22Rv1 (cell line): ENCODE results near the gene PTPRC.

ENCODE experiments used
- ZFX ChIP-seq: fragments of 450-650 bp; IDR thresholded peaks from 2 replicates; pipeline ENCODE4 v1.6.1; 2017; ENCODE audit warnings: antibody characterized with exemption, borderline replicate concordance
- TF ChIP-seq, protein P1 (sequence below): fragments of 450-650 bp; IDR thresholded peaks from 2 replicates; pipeline ENCODE4 v1.5.1; 2017; ENCODE audit warnings: mild to moderate bottlenecking

DNA sequence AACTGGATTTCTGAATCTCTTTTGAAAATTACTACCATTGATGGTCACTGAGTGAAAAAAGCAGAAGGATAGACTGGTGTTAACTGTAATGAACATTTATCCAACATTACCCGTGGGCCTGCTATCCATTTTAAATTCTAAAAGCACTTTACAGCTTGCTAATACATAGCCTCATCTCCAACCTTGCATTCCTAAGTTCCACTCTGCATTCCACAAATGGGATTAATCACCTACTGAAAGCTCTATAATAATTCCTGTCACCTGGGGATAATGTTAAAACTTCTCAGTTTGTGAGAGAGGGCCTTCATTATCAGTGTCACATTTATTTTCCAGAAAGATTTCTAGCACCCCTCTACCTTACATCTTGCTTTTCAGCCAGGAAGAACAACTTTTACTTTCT lies 38.2 kb downstream of the PTPRC start:
- TF ChIP-seq, protein P1, sequence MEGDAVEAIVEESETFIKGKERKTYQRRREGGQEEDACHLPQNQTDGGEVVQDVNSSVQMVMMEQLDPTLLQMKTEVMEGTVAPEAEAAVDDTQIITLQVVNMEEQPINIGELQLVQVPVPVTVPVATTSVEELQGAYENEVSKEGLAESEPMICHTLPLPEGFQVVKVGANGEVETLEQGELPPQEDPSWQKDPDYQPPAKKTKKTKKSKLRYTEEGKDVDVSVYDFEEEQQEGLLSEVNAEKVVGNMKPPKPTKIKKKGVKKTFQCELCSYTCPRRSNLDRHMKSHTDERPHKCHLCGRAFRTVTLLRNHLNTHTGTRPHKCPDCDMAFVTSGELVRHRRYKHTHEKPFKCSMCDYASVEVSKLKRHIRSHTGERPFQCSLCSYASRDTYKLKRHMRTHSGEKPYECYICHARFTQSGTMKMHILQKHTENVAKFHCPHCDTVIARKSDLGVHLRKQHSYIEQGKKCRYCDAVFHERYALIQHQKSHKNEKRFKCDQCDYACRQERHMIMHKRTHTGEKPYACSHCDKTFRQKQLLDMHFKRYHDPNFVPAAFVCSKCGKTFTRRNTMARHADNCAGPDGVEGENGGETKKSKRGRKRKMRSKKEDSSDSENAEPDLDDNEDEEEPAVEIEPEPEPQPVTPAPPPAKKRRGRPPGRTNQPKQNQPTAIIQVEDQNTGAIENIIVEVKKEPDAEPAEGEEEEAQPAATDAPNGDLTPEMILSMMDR, result no peak
- TF ChIP-seq ZFX, result no peak
